ENCODE data around the gene FOXP1.
A peak's percentile ranks its signal among the peaks of the same experiment; 100 is the strongest.

FOXP1 gene

GRCh38 chr3:71432044-71432975 lies 151.2 kb downstream of the FOXP1 start:
- no peak for DNase-seq

- no peak for DNase-seq
These were observed 152.5 kb downstream of the FOXP1 start for GRCh38 chr3:71430941-71431552.

- no peak for DNase-seq
These were observed 153.9 kb downstream of the FOXP1 start for GRCh38 chr3:71429597-71429988.

GRCh38 chr3:71428841-71429596 lies 154.5 kb downstream of the FOXP1 start:
- DNase-seq = no peak

GRCh38 chr3:71425491-71426071 lies 157.9 kb downstream of the FOXP1 start:
- no peak for DNase-seq

GRCh38 chr3:71423151-71423906 lies 160.2 kb downstream of the FOXP1 start:
- no peak for DNase-seq

GRCh38 chr3:71421820-71422566 lies 161.5 kb downstream of the FOXP1 start:
- no peak for DNase-seq

GRCh38 chr3:71421475-71421819 lies 162.1 kb downstream of the FOXP1 start:
- DNase-seq = no peak

- no peak for DNase-seq
These were observed 164.2 kb downstream of the FOXP1 start for GRCh38 chr3:71419369-71419768.

- no peak for DNase-seq
These were observed 165.7 kb downstream of the FOXP1 start for GRCh38 chr3:71417791-71418190.

- no peak for DNase-seq
These were observed 166.7 kb downstream of the FOXP1 start for GRCh38 chr3:71416876-71417275.

- no peak for DNase-seq
These were observed 167.8 kb downstream of the FOXP1 start for GRCh38 chr3:71415681-71416122.

GRCh38 chr3:71414189-71414927 lies 169.2 kb downstream of the FOXP1 start:
- DNase-seq = no peak

- no peak for DNase-seq
These were observed 170.0 kb downstream of the FOXP1 start for GRCh38 chr3:71413572-71413971.

GRCh38 chr3:71409352-71409751 lies 174.2 kb downstream of the FOXP1 start:
- no peak for DNase-seq

- DNase-seq = no peak
These were observed 174.6 kb downstream of the FOXP1 start for GRCh38 chr3:71408903-71409302.

GRCh38 chr3:71407823-71408222 lies 175.7 kb downstream of the FOXP1 start:
- DNase-seq = no peak

- DNase-seq = peak in 2 of 56 donors; percentile 14 to 18
These were observed 176.3 kb downstream of the FOXP1 start for GRCh38 chr3:71406972-71407810.

All from nucleus accumbens (tissue), 56 donors.